Esophagus squamous epithelium (tissue), 4 donors: Measurements from ENCODE around the gene NUP210.

Experiments
- CTCF ChIP-seq, 6 experiments: fragments of 450-650 bp in 4 of 6; fragments of 200-600 bp in 2 of 6; sonication (generic) in 2 of 6; IDR thresholded peaks; one replicate each; pipeline ENCODE4 v1.5.1; 2016 to 2019; ENCODE audit warnings: antibody characterized with exemption in 6 of 6, mild to moderate bottlenecking in 4 of 6, moderate library complexity in 4 of 6
- POLR2A ChIP-seq, 4 donors: fragments of 450-650 bp; IDR thresholded peaks; one replicate each; pipeline ENCODE4 v1.6.1; 2017; ENCODE audit warnings: antibody characterized with exemption in 4 of 4, mild to moderate bottlenecking in 4 of 4, moderate library complexity in 3 of 4

- no peak for TF ChIP-seq POLR2A (IDR thresholded peaks at IDR 0.05)
- TF ChIP-seq CTCF (IDR thresholded peaks at IDR 0.05), result no peak
Observed at GRCh38 chr3:13276438-13277195, 143.5 kb downstream of the NUP210 start.
